ENCODE measurements around the gene GABPB2. TPM values are rescaled to one million over a fixed set of nuclear protein-coding genes. Genes with fewer than 3 reads are reported as not detected.

Gene GABPB2
- 4.5 and 5.7 TPM in 2 replicates for total RNA-seq

DNA sequence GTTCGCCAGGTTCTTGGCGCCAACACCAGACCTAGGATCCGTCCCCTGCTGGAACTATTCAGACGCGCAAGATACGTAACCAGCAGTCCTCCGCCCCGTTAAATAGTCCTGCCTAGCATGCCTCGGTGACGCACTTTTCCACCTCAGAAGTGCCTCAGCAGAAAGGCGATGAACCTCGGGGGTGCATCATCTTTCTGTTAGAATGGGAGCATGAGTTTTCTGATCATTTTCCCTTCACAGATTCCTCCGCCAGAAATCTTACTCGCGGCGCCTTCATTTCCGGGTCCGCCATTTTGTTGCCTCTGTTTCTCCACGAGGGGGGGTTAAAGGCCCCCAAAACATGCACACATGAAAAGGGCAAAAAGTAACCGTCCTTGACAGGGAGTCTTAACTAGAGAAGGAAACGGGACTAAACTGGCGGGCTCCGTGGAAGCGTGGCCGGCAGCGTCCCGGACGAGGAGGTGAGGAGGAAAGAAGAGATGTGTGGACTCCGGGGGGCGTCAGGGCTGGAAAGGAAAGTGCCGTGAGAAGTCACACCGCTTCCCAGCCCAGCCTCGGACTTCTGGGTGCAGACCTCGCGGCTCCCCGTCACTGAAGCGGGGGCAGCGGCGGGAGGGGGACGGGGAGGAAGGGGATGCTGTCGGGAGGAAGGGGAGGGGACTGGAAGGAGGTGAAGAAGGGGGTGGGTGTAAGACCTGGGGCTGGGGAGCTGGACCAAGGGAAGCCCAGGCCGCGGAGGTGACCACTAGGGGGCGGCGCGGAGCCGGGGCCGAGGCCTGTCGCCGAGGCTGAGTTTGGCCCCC is at the start of gene GABPB2:
Gene GABPB2, plus strand, starts transcription at position 288 of the 803 bp plus-strand sequence. CDS start 17,429 bp downstream, outside the sequence.

GRCh38 chr1:151036356-151036755 is 34.2 kb upstream of the GABPB2 start, which contains the start of gene BNIPL:
Gene BNIPL (plus strand): TSS chr1:151036586. CDS start chr1:151036726, 140 bp downstream.

GRCh38 chr1:151047591-151047924 is 23.0 kb upstream of the GABPB2 start, which contains the start of gene C1orf56:
Gene C1orf56 (plus strand): TSS chr1:151047751. CDS start chr1:151047848, 97 bp downstream.

DNA sequence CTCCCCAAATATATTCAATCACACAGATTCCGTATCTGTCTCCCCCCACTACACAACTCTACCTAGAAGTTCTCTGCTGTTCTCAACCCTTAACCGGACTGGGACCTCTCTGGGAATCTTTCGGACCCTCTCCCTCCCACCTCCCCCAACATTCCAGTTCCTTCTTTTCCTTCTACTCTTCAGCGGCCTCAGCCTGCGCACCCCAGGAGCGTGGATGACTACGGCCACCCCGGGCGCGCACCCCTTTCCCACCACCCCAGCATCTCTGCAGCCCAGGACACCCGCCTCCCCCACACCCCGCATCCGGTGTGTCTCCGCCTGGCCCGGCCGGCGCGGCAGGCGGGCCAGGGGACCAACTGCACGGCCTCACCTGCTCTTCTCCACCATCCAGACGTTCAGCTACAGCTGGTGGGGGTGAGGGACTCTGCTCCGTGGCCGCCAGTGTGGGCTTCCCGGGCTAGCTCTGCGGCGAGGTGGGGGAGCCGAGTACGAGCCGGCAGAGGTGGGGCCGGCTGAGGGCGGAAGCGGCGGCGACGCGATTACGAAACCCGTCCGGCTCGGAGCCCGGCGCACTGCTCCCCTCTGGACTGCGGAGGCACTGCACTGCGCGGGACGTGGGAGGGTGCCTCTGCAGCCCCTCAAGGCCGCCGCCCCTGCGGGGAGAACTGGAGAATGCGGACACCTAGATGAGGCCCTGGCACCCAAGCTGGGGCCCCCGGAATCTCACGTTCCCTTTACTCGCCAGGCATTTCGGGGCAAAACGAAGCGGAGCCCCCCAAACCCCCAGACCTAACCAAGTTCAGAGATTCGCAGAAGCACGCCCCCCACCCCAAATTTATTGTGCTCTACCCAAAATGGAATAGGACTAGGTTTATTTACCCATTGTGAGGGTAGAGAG is 11.2 kb upstream of the GABPB2 start, which contains the start of gene CDC42SE1:
Gene CDC42SE1, minus strand, starts transcription at position 514 of the 898 bp plus-strand sequence. CDS start 3,892 bp downstream, outside the sequence.

GRCh38 chr1:151060007-151060656 is 10.4 kb upstream of the GABPB2 start, which contains the start of gene MLLT11:
Gene MLLT11 (plus strand): TSS chr1:151060397. CDS start chr1:151067225, 6,828 bp downstream.

DNA sequence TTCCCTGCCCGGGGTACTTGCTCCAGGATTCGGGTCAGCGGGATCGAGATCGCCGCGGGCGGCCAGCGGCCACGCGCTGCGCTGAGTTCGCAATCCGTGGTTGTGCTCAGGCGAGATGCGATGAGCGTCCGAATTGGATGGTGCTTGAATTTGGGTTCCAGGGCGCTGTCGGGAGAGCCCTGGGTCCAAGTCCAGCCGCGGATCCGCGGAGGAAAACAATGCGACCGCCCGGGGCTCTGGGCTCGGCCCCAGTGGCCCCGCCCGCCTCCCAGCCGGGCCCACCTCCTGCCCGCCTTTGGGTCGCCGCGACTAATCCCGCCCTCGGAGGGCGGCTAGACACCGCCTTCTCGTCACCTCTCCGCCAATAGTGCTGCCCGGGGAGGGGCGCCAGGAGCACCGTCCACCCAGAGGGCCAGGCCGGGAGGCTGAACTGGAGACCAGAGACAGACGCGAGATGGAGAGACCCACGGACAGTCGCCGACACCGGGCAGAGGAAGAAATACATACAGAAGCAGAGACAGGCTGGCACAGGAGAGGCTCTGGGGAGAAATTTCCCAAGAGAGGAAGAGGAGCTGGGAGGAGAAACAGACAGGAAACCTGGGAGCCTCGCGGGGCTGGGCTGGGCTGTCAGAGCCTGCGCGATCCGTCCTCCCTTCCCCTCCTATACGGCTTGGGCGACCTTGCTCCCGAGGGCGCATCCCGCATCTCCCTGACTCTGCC is 76.0 kb downstream of the GABPB2 start, which contains the start of gene SEMA6C:
Gene SEMA6C, minus strand, starts transcription at position 220 of the 720 bp plus-strand sequence. CDS start 4,010 bp downstream, outside the sequence.

GRCh38 chr1:151156515-151156819 is 85.9 kb downstream of the GABPB2 start, which contains the start of gene TNFAIP8L2:
Gene TNFAIP8L2 (plus strand): TSS chr1:151156649. CDS start chr1:151158698, 2,049 bp downstream.

DNA sequence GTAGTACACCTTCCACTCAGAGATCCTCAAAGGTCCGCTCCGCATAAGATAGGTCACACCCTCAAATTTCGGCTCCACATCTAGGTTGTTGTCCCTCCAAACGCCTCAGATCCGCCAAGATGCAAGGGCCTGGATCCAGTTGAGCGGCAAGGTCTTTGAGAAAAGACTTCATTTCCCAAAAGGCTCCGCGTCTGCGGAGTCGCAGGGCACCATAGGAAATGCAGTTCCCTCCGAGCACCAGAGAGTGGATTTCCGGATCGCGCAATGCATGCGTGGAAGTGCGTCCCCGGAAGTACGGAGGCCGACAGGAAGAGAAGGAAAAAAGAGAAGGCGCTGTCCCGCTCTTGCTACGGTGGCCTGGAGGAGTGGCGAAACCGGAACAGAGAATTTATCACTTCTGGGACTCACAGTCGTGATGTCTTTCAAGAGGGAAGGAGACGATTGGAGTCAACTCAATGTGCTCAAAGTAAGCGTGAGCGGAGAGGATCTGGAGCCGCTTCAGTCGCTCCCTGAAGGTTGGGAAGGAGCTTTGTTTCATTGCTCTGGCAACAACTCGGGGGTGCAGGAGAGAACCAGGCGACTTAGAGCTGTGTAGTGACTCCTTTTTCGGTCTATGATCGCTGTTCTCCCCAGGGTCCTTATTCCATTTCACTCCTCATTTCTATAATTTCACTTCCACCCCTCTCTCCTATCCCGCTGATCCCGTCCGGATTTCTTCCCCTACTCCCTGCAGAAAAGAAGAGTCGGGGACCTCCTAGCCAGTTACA is 95.4 kb downstream of the GABPB2 start, which contains the start of the genes LYSMD1 and SCNM1:
Gene LYSMD1, minus strand, starts transcription at position 165 of the 767 bp plus-strand sequence. CDS start 644 bp downstream, outside the sequence.
Gene SCNM1, plus strand, starts transcription at position 407 of the 767 bp plus-strand sequence. Its CDS starts 9 bp downstream, at position 416.

Other genes with a start within 250 kb of the GABPB2 start
- gene ARNT, start 194.2 kb upstream of the GABPB2 start, total RNA-seq: 23.5 and 58.0 TPM in 2 replicates
- gene CTXND2, start 183.6 kb upstream of the GABPB2 start, total RNA-seq: not detected in 2 replicates
- 20.0 and 24.9 TPM in 2 replicates for gene SETDB1, start 144.4 kb upstream of the GABPB2 start, total RNA-seq
- gene CERS2, start 95.9 kb upstream of the GABPB2 start, total RNA-seq: 124 and 274 TPM in 2 replicates
- gene ANXA9, start 88.5 kb upstream of the GABPB2 start, total RNA-seq: 0.13 TPM in 1 of 2 replicates, not detected in the other
- 7.8 and 18.1 TPM in 2 replicates for gene MINDY1, start 63.9 kb upstream of the GABPB2 start, total RNA-seq
- gene PRUNE1, start 62.3 kb upstream of the GABPB2 start, total RNA-seq: 11.8 and 28.0 TPM in 2 replicates
- 0.13 and 2.3 TPM in 2 replicates for gene BNIPL, start 34.2 kb upstream of the GABPB2 start, total RNA-seq
- 3.0 and 3.9 TPM in 2 replicates for gene C1orf56, start 23.0 kb upstream of the GABPB2 start, total RNA-seq
- 39.0 and 43.8 TPM in 2 replicates for gene CDC42SE1, start 11.1 kb upstream of the GABPB2 start, total RNA-seq
- 5.8 and 19.0 TPM in 2 replicates for gene MLLT11, start 10.4 kb upstream of the GABPB2 start, total RNA-seq
- gene SEMA6C, start 75.9 kb downstream of the GABPB2 start, total RNA-seq: 1.7 and 5.5 TPM in 2 replicates
- not detected in 2 replicates for gene TNFAIP8L2, start 85.9 kb downstream of the GABPB2 start, total RNA-seq
- 6.2 and 11.7 TPM in 2 replicates for gene LYSMD1, start 95.1 kb downstream of the GABPB2 start, total RNA-seq
- 29.5 and 31.0 TPM in 2 replicates for gene SCNM1, start 95.4 kb downstream of the GABPB2 start, total RNA-seq
- not detected in 2 replicates for gene TMOD4, start 105.2 kb downstream of the GABPB2 start, total RNA-seq
- gene VPS72, start 119.4 kb downstream of the GABPB2 start, total RNA-seq: 42.7 and 52.9 TPM in 2 replicates
- 42.2 and 43.2 TPM in 2 replicates for gene PIP5K1A, start 127.8 kb downstream of the GABPB2 start, total RNA-seq
- 124 and 156 TPM in 2 replicates for gene PSMD4, start 184.0 kb downstream of the GABPB2 start, total RNA-seq
- 17.6 and 29.0 TPM in 2 replicates for gene ZNF687, start 211.5 kb downstream of the GABPB2 start, total RNA-seq